ENCODE results near the gene VPS26A. TPM values are rescaled to one million over a fixed set of nuclear protein-coding genes. Genes with fewer than 3 reads are reported as not detected.

Gene VPS26A
- total RNA-seq, 6 donors from 2014 or later: 18.9 to 57.7 (median 40.9) TPM

DNA sequence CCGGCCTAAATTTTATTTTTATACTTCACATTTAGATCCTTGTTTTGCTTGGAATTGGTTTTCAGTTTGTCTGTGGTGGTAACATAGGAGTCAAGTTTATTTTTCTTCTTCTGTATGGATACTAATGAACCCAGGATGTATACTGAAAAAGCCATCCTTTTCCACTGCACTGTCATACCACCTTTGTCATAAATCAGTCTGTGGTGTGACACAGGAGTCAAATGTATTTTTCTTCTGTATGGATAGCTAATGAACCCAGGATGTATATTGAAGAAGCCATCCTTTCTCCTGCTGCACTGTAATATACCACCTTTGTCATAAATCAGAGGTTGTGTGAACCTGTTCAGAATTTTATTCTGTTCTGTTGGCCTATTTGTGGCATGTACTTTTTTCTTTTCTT, 21.4 kb downstream of the VPS26A start:
- 89 to 100% methylated on average over 1 of the region's 1 CpG for WGBS, 2 donors
- Histone ChIP-seq H3K4me1 (peaks cover 0 to 15% (median 5%) of the 10 kb centered on the region in 4 donors), H3K36me3 (peaks cover 0 to 7% (median 0%) of the 10 kb centered on the region in 4 donors), H3K27me3 (no peaks in the 10 kb centered on the region), H3K27ac (no peak overlapping the region), H3K9me3 (no peaks in the 10 kb centered on the region), H3K4me3 (no peak overlapping the region)
- no peak for TF ChIP-seq POLR2A (IDR thresholded peaks at IDR 0.05)
- TF ChIP-seq EP300 (IDR thresholded peaks at IDR 0.05): no peak
- no peak for TF ChIP-seq POLR2AphosphoS5 (IDR thresholded peaks at IDR 0.05)
- no peak for TF ChIP-seq CTCF (IDR thresholded peaks at IDR 0.05)
- ATAC-seq (ENCODE audit: low FRiP score in 2 of 2): no peak
- DNase-seq: no peak

GRCh38 chr10:69145864-69146263, 21.9 kb downstream of the VPS26A start:
- WGBS, 2 donors: 95 to 98% methylated on average over 8 of the region's 8 CpGs
- Histone ChIP-seq H3K4me3 (no peak overlapping the region), H3K9me3 (no peaks in the 10 kb centered on the region), H3K4me1 (peaks cover 0 to 15% (median 5%) of the 10 kb centered on the region in 4 donors), H3K27me3 (no peaks in the 10 kb centered on the region), H3K27ac (no peak overlapping the region), H3K36me3 (peaks cover 0 to 7% (median 0%) of the 10 kb centered on the region in 4 donors)
- ATAC-seq (ENCODE audit: low FRiP score in 2 of 2): no peak
- TF ChIP-seq POLR2AphosphoS5 (IDR thresholded peaks at IDR 0.05): no peak
- no peak for DNase-seq

GRCh38 chr10:69146759-69147158, 22.8 kb downstream of the VPS26A start:
- no peak overlapping the region for H3K4me3 ChIP-seq
- H3K4me1 ChIP-seq: peaks cover 0 to 15% (median 5%) of the 10 kb centered on the region in 4 donors
- ATAC-seq (ENCODE audit: low FRiP score in 2 of 2) (no peak), DNase-seq (no peak)
- 38 to 42% methylated on average over 2 of the region's 2 CpGs for WGBS, 2 donors
- H3K27me3 ChIP-seq: no peaks in the 10 kb centered on the region
- peaks cover 0 to 7% (median 0%) of the 10 kb centered on the region in 4 donors for H3K36me3 ChIP-seq
- no peak for TF ChIP-seq CTCF (IDR thresholded peaks at IDR 0.05)
- H3K27ac ChIP-seq: no peak overlapping the region
- H3K9me3 ChIP-seq: no peaks in the 10 kb centered on the region

DNA sequence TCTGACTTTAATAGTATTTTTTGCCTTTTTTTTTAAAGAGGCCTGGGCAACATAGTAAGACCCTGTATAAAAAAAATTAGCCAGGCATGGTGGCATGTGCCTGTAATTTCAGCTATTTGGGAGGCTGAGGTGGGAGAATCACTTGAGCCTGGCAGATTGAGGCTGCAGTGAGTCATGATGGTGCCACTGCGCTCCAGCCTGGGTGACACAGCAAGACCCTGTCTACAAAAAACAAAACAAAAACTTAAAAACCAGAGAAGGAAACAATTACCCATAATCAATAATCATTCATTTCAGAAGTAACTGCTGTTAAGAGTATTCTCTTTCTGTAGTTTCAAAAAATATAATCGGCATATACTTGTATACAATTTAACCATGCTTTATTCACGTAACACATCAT, 28.0 kb downstream of the VPS26A start:
- Histone ChIP-seq H3K9me3 (no peaks in the 10 kb centered on the region), H3K27me3 (no peaks in the 10 kb centered on the region), H3K36me3 (no peaks in the 10 kb centered on the region), H3K4me1 (peaks cover 0 to 9% (median 3%) of the 10 kb centered on the region in 4 donors), H3K27ac (no peak overlapping the region), H3K4me3 (no peak overlapping the region)
- 93 to 94% methylated on average over 3 of the region's 3 CpGs for WGBS, 2 donors
- ATAC-seq (ENCODE audit: low FRiP score in 2 of 2): no peak
- TF ChIP-seq POLR2AphosphoS5 (IDR thresholded peaks at IDR 0.05) (no peak), POLR2A (IDR thresholded peaks at IDR 0.05) (no peak), EP300 (IDR thresholded peaks at IDR 0.05) (no peak), CTCF (IDR thresholded peaks at IDR 0.05) (no peak)
- DNase-seq: no peak

- no peak for TF ChIP-seq POLR2AphosphoS5 (IDR thresholded peaks at IDR 0.05)
- TF ChIP-seq POLR2A (IDR thresholded peaks at IDR 0.05): no peak
- TF ChIP-seq CTCF (IDR thresholded peaks at IDR 0.05): no peak
- TF ChIP-seq EP300 (IDR thresholded peaks at IDR 0.05): no peak
- Histone ChIP-seq H3K27ac (no peak overlapping the region), H3K27me3 (no peaks in the 10 kb centered on the region), H3K4me1 (no peaks in the 10 kb centered on the region), H3K9me3 (no peaks in the 10 kb centered on the region), H3K4me3 (no peak overlapping the region), H3K36me3 (peaks cover 0 to 11% (median 2%) of the 10 kb centered on the region in 4 donors)
- DNase-seq (no peak), ATAC-seq (ENCODE audit: low FRiP score in 2 of 2) (peak in 1 of 2 donors; percentile 34)
- WGBS, 2 donors: 92 to 97% methylated on average over 6 of the region's 6 CpGs
These were observed 29.2 kb downstream of the VPS26A start for GRCh38 chr10:69153227-69153626.

Measured in upper lobe of left lung (tissue), 6 donors.